Lower leg skin (tissue), 4 donors: Measurements from ENCODE around the gene MRPS11. TPM values are rescaled to one million over a fixed set of nuclear protein-coding genes. Genes with fewer than 3 reads are reported as not detected.

Source experiments
- DNase-seq, 2 donors: peaks; one replicate each; pipeline ENCODE4 v3.0.0-alpha.2; 2019; ENCODE audit warnings: low spot score in 2 of 2
- H3K4me3 ChIP-seq: fragments of 200-600 bp; sonication (generic); 2 replicates; pipeline ENCODE4 v1.5.1; 2017; ENCODE audit warnings: mild to moderate bottlenecking, low read depth; ENCODE audit not compliant: poor library complexity, severe bottlenecking
- CTCF ChIP-seq, 3 donors: fragments of 450-650 bp; IDR thresholded peaks; one replicate each; pipeline ENCODE4 v1.5.1; 2016; ENCODE audit warnings: antibody characterized with exemption in 3 of 3, mild to moderate bottlenecking in 3 of 3, moderate library complexity in 2 of 3
- POLR2A ChIP-seq, 2 donors: fragments of 450-650 bp; IDR thresholded peaks; one replicate each; pipeline ENCODE4 v1.6.1; 2016 to 2017; ENCODE audit warnings: antibody characterized with exemption in 2 of 2, mild to moderate bottlenecking in 1 of 2, moderate library complexity in 1 of 2
- WGBS, 2 donors: methylation state at CpG; one replicate each; pipeline ENCODE4 v1.1.5; 2018; 5-methylcytosine and 5-hydroxymethylcytosine counted together
- intact Hi-C: fragments of 100-400 bp; cut with DNase I; formaldehyde crosslinking; loops from one replicate; pipeline ENCODE4 v1.15.0; 2023; ENCODE audit warnings: low total_unique reads
- total RNA-seq, 4 donors: library from RNA; depleted of rRNA; stranded (reverse); fragments of >200 nt; gene quantifications; one replicate each; pipeline ENCODE4 v1.1.0, GENCODE V29; 2016

MRPS11 gene
- total RNA-seq, 4 donors from 2014 or later = 28.4 to 40.0 (median 31.6) TPM

GRCh38 chr15:88440021-88440420 is 27.5 kb upstream of the MRPS11 start:
- TF ChIP-seq POLR2A (IDR thresholded peaks at IDR 0.05) (no peak), CTCF (IDR thresholded peaks at IDR 0.05) (no peak)
- 71% methylated on average over 1 of the region's 1 CpG for WGBS, 2 donors
- intact Hi-C loops = no loop called here
- no peak overlapping the region for H3K4me3 ChIP-seq
- peak in 1 of 2 donors; percentile 26 for DNase-seq

GRCh38 chr15:88441076-88441730 is 26.3 kb upstream of the MRPS11 start:
- no peak for TF ChIP-seq CTCF (IDR thresholded peaks at IDR 0.05)
- TF ChIP-seq POLR2A (IDR thresholded peaks at IDR 0.05) = no peak
- WGBS, 2 donors = 85 to 89% methylated on average over 2 of the region's 2 CpGs
- peak in 1 of 2 donors; percentile 40 for DNase-seq
- H3K4me3 ChIP-seq = no peak overlapping the region
- intact Hi-C loops = no loop called here

- WGBS, 2 donors = 74 to 95% methylated on average over 1 of the region's 1 CpG
- intact Hi-C loops = no loop called here
- no peak overlapping the region for H3K4me3 ChIP-seq
- peak in 1 of 2 donors; percentile 70 for DNase-seq
- TF ChIP-seq CTCF (IDR thresholded peaks at IDR 0.05) (no peak), POLR2A (IDR thresholded peaks at IDR 0.05) (no peak)
Observed at GRCh38 chr15:88447206-88447605, 20.3 kb upstream of the MRPS11 start.

GRCh38 chr15:88447741-88448140 is 19.8 kb upstream of the MRPS11 start:
- intact Hi-C loops = no loop called here
- no peak overlapping the region for H3K4me3 ChIP-seq
- no peak for TF ChIP-seq POLR2A (IDR thresholded peaks at IDR 0.05)
- no peak for TF ChIP-seq CTCF (IDR thresholded peaks at IDR 0.05)
- WGBS, 2 donors = 70 to 86% methylated on average over 1 of the region's 1 CpG
- DNase-seq = peak in 1 of 2 donors; percentile 48

GRCh38 chr15:88448991-88449461 is 18.5 kb upstream of the MRPS11 start:
- DNase-seq = peak in 1 of 2 donors; percentile 59
- WGBS, 2 donors = 77 to 80% methylated on average over 5 of the region's 5 CpGs
- intact Hi-C loops = no loop called here

More at GRCh38 chr15:88448991-88449461, 18.5 kb upstream of the MRPS11 start:
- no peak overlapping the region for H3K4me3 ChIP-seq
- TF ChIP-seq POLR2A (IDR thresholded peaks at IDR 0.05) (no peak), CTCF (IDR thresholded peaks at IDR 0.05) (no peak)
